NB4 (cell line): ENCODE results near the gene TTC34.

ENCODE experiments used
- CTCF ChIP-seq: IDR thresholded peaks from one replicate; pipeline ENCODE4 v1.5.1; 2012; ENCODE audit warnings: low read depth, low read length
- MAX ChIP-seq: IDR thresholded peaks from 2 replicates; pipeline ENCODE4 v1.6.1; 2011; ENCODE audit warnings: low read depth, low read length
- POLR2A ChIP-seq: IDR thresholded peaks from 2 replicates; pipeline ENCODE4 v1.6.1; 2011; ENCODE audit warnings: mild to moderate bottlenecking; ENCODE audit not compliant: insufficient read length; ENCODE audit errors: extremely low read depth

GRCh38 chr1:2632051-2632430, 169.5 kb downstream of the TTC34 start:
- TF ChIP-seq CTCF (no peak), POLR2A (no peak), MAX (no peak)
